NOMO-1 treated with DMSO at 0.1 percent for 48 hours (cell line): ENCODE results near the gene HDAC10.

Source experiments
- DNase-seq: peaks from one replicate; lab custom pipeline; 2025; ENCODE audit not compliant: unreplicated experiment; lab: John Stamatoyannopoulos, UW

HDAC10 gene

GRCh38 chr22:50219800-50220602, 31.1 kb downstream of the HDAC10 start:
- DNase-seq: no peak

GRCh38 chr22:50218996-50219727, 31.9 kb downstream of the HDAC10 start:
- DNase-seq: no peak

GRCh38 chr22:50218153-50218995, 32.7 kb downstream of the HDAC10 start:
- DNase-seq: no peak

GRCh38 chr22:50217543-50218152, 33.4 kb downstream of the HDAC10 start:
- DNase-seq: no peak

- DNase-seq: no peak
Measured at GRCh38 chr22:50216684-50217520, 34.2 kb downstream of the HDAC10 start.

- DNase-seq: no peak
Measured at GRCh38 chr22:50216055-50216683, 34.9 kb downstream of the HDAC10 start.

GRCh38 chr22:50215297-50216054, 35.6 kb downstream of the HDAC10 start:
- DNase-seq: no peak

- no peak for DNase-seq
Measured at GRCh38 chr22:50213263-50213662, 37.8 kb downstream of the HDAC10 start.

GRCh38 chr22:50211147-50211546, 39.9 kb downstream of the HDAC10 start:
- no peak for DNase-seq

- DNase-seq: no peak
Measured at GRCh38 chr22:50210378-50211139, 40.5 kb downstream of the HDAC10 start.

- DNase-seq: peak; percentile 47
Measured at GRCh38 chr22:50209893-50210292, 41.2 kb downstream of the HDAC10 start.

GRCh38 chr22:50208939-50209892, 41.8 kb downstream of the HDAC10 start:
- DNase-seq: no peak

- DNase-seq: no peak
Measured at GRCh38 chr22:50208430-50208938, 42.6 kb downstream of the HDAC10 start.

- no peak for DNase-seq
Measured at GRCh38 chr22:50207383-50208140, 43.5 kb downstream of the HDAC10 start.

GRCh38 chr22:50206599-50206998, 44.5 kb downstream of the HDAC10 start:
- no peak for DNase-seq
